Medulla oblongata (tissue), 1 donor: ENCODE measurements around the gene TUBGCP5.
A peak's percentile ranks its signal among the peaks of the same experiment; 100 is the strongest.
"Not testable (repeated sequence)": the region's sequence is repeated elsewhere in the genome, so short reads cannot be mapped to it uniquely, and the experiment has no call there.

Experiments
- DNase-seq: peaks from one replicate; pipeline ENCODE4 v3.0.0-alpha.2; 2015; ENCODE audit errors: extremely low spot score

The TUBGCP5 gene

GRCh38 chr15:23039143-23039916 is at the start of gene TUBGCP5:
TUBGCP5 (minus strand) TSS chr15:23039569; CDS start chr15:23039543, 26 bp downstream.
- DNase-seq = peak; percentile 96

- DNase-seq = no peak
Measured at GRCh38 chr15:23083115-23083514, 43.7 kb upstream of the TUBGCP5 start.

GRCh38 chr15:23081996-23082737 is 42.8 kb upstream of the TUBGCP5 start:
- DNase-seq = not testable (repeated sequence)

GRCh38 chr15:23081271-23081670 is 41.9 kb upstream of the TUBGCP5 start:
- DNase-seq = peak; percentile 35

- no peak for DNase-seq
Measured at GRCh38 chr15:23079766-23080165, 40.4 kb upstream of the TUBGCP5 start.

GRCh38 chr15:23075927-23076326 is 36.6 kb upstream of the TUBGCP5 start:
- DNase-seq = no peak

GRCh38 chr15:23074684-23075083 is 35.3 kb upstream of the TUBGCP5 start:
- DNase-seq = peak; percentile 34

GRCh38 chr15:23073890-23074646 is 34.7 kb upstream of the TUBGCP5 start:
- peak; percentile 4 for DNase-seq

GRCh38 chr15:23072633-23073032 is 33.3 kb upstream of the TUBGCP5 start:
- no peak for DNase-seq

GRCh38 chr15:23069496-23070166 is 30.3 kb upstream of the TUBGCP5 start:
- no peak for DNase-seq

- DNase-seq = no peak
Measured at GRCh38 chr15:23067416-23067815, 28.0 kb upstream of the TUBGCP5 start.

GRCh38 chr15:23065836-23066235 is 26.5 kb upstream of the TUBGCP5 start:
- no peak for DNase-seq

- no peak for DNase-seq
Measured at GRCh38 chr15:23064156-23064555, 24.8 kb upstream of the TUBGCP5 start.

- DNase-seq = no peak
Measured at GRCh38 chr15:23057707-23058106, 18.3 kb upstream of the TUBGCP5 start.

GRCh38 chr15:23055316-23055715 is 15.9 kb upstream of the TUBGCP5 start:
- no peak for DNase-seq

GRCh38 chr15:23052522-23052921 is 13.2 kb upstream of the TUBGCP5 start:
- no peak for DNase-seq

- DNase-seq = no peak
Measured at GRCh38 chr15:23050708-23051107, 11.3 kb upstream of the TUBGCP5 start.

GRCh38 chr15:23049984-23050628 is 10.7 kb upstream of the TUBGCP5 start:
- no peak for DNase-seq

GRCh38 chr15:23048572-23049282 is 9.4 kb upstream of the TUBGCP5 start:
- DNase-seq = not testable (repeated sequence)

- DNase-seq = not testable (repeated sequence)
Measured at GRCh38 chr15:23043987-23044386, 4.6 kb upstream of the TUBGCP5 start.

GRCh38 chr15:23043535-23043934 is 4.2 kb upstream of the TUBGCP5 start:
- DNase-seq = not testable (repeated sequence)
